ENCODE results near the gene DUSP12. TPM values are rescaled to one million over a fixed set of nuclear protein-coding genes. Genes with fewer than 3 reads are reported as not detected.

DUSP12 gene
- total and polyA plus RNA-seq, 2 experiments from 2014 or later, result 28.4 to 37.2 TPM

- Mint-ChIP-seq H3K36me3 (ENCODE audit: low read depth) (peaks cover 7% of the 10 kb centered on the region), H3K4me3 (peak overlapping the region; percentile 44; the same call in 2 of the 3 replicates), H3K27ac (no peak overlapping the region), H3K4me1 (0 out of 3 replicates have a peak, but pooled peaks cover 2% of the 10 kb centered on the region), H3K9me3 (no peaks in the 10 kb centered on the region), H3K27me3 (ENCODE audit: insufficient read depth, low read depth, poor library complexity) (peaks cover 15% of the 10 kb centered on the region)
- Histone ChIP-seq H3K27me3 (ENCODE audit: insufficient read depth) (no peaks in the 10 kb centered on the region), H3K27ac (ENCODE audit: low read depth) (no peak overlapping the region), H3K4me1 (ENCODE audit: insufficient read depth) (0 out of 2 replicates have a peak, but pooled peaks cover 4% of the 10 kb centered on the region), H2AFZ (no peak overlapping the region), H3K79me2 (replicated peaks; ENCODE audit: insufficient read depth) (no peaks in the 10 kb centered on the region), H3K9me2 (ENCODE audit: insufficient read depth) (no peaks in the 10 kb centered on the region), H3F3A (replicated peaks; ENCODE audit: low read depth) (0 out of 2 replicates have a peak, but pooled peaks cover 3% of the 10 kb centered on the region), H3K36me3 (ENCODE audit: insufficient read depth) (no peaks in the 10 kb centered on the region; the same call in 1 of the 2 replicates), H3K4me3 (no peak overlapping the region), H4K20me1 (replicated peaks; ENCODE audit: insufficient read depth) (no peaks in the 10 kb centered on the region), H3K4me2 (no peak overlapping the region)
- ATAC-seq (peak; percentile 45), DNase-seq (ENCODE audit: low spot score) (peak; percentile 71)
- peak; percentile 66 to 84 for TF ChIP-seq CTCF (conservative IDR thresholded peaks at IDR 0.05; ENCODE audit: low read depth in 2 of 2)
- no peak for TF ChIP-seq ETS1 (IDR thresholded peaks at IDR 0.05)
These were observed 14.0 kb downstream of the DUSP12 start for GRCh38 chr1:161763522-161764098.

- Histone ChIP-seq H3K4me2 (peak within 1 kb of the TSS; percentile 76), H4K20me1 (replicated peaks; ENCODE audit: insufficient read depth) (no peaks in the 10 kb centered on the region), H3K4me3 (peak within 1 kb of the TSS; percentile 63), H2AFZ (peak within 1 kb of the TSS; percentile 96), H3K79me2 (replicated peaks; ENCODE audit: insufficient read depth) (peaks cover 6% of the 10 kb centered on the region; the same call in 1 of the 2 replicates), H3K9me2 (ENCODE audit: insufficient read depth) (no peaks in the 10 kb centered on the region), H3K4me1 (ENCODE audit: insufficient read depth) (0 out of 2 replicates have a peak, but pooled peaks cover 4% of the 10 kb centered on the region), H3K27ac (ENCODE audit: low read depth) (no peak within 1 kb of the TSS), H3F3A (replicated peaks; ENCODE audit: low read depth) (0 out of 2 replicates have a peak, but pooled peaks cover 3% of the 10 kb centered on the region), H3K27me3 (ENCODE audit: insufficient read depth) (no peaks in the 10 kb centered on the region), H3K36me3 (ENCODE audit: insufficient read depth) (no peaks in the 10 kb centered on the region)
- H3K4me1 Mint-ChIP-seq, result peaks cover 5% of the 10 kb centered on the region; the same call in 1 of the 3 replicates
- peak within 1 kb of the TSS; percentile 99 for H3K4me3 Mint-ChIP-seq
- H3K36me3 Mint-ChIP-seq (ENCODE audit: low read depth), result no peaks in the 10 kb centered on the region
- ATAC-seq, result peak; percentile 67
- H3K27ac Mint-ChIP-seq, result peak within 1 kb of the TSS; percentile 95
- TF ChIP-seq POLR2AphosphoS5 (IDR thresholded peaks at IDR 0.05; ENCODE audit: low read depth), result peak; percentile 62
- peak; percentile 87 for TF ChIP-seq CREB1 (CRISPR knock-in tag; IDR thresholded peaks at IDR 0.05; ENCODE audit: low read depth)
- TF ChIP-seq EZH2phosphoT487 (IDR thresholded peaks at IDR 0.05; ENCODE audit: unreplicated experiment), result no peak
- TF ChIP-seq CTCF (conservative IDR thresholded peaks at IDR 0.05; ENCODE audit: low read depth in 2 of 2), result no peak
- H3K27me3 Mint-ChIP-seq (ENCODE audit: insufficient read depth, low read depth, poor library complexity), result peaks cover 13% of the 10 kb centered on the region
- H3K9me3 Mint-ChIP-seq, result no peaks in the 10 kb centered on the region
- DNase-seq (ENCODE audit: low spot score), result peak; percentile 86
These were observed 16.8 kb downstream of the DUSP12 start, which contains the start of gene ATF6 for GRCh38 chr1:161766102-161766981. Gene ATF6, plus strand, starts transcription at chr1:161766320. Its CDS starts 41 bp downstream, at chr1:161766361.

Data from GM23338 (cell line).